Activated CD8-positive, alpha-beta memory T cell treated with anti-CD3 and anti-CD28 coated beads for 4 hours (primary cell): ENCODE results near the gene N4BP2L2.

ENCODE experiments used
- DNase-seq, 2 donors: peaks; one replicate each; pipeline ENCODE4 v3.0.0-alpha.2; 2020; ENCODE audit warnings: low read depth in 2 of 2

The N4BP2L2 gene

DNA sequence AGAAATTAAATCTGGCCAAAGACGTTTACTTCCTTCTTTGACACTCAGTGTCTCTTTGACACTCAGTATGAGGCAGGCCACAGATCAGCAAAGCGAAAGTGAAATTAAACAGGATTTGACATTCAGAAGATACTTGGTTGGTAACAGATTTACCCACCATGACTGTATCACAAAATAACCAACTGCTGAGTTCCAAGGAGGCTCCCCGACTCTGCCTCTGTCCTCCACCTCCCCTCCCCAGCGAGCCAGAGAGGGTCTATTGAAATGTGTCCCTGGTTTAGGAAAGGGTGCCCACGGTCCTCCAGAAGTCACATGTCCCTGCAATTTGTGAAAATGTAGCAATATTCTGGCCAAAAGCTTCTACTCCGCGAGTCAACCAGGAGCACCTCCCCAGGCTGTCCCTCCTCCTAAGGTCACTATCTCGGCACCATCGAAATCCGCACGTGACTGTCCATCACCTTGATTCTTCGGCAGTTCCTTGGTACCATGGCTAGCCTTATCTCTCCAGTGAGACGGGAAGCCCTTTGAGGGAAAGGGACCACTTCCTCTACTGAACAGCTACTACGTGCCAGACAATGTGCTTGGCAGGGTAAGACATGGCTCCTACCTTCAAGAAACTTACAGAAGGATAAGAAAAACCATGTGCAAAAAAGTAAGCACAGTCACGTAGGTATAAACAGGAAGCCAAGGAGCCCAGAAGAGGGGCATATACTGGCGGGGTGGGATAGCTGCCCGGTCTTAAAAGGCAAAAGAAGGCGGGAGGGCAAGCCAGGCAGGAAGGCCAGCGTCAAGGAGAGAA is 112.2 kb downstream of the N4BP2L2 start:
- DNase-seq = no peak

DNA sequence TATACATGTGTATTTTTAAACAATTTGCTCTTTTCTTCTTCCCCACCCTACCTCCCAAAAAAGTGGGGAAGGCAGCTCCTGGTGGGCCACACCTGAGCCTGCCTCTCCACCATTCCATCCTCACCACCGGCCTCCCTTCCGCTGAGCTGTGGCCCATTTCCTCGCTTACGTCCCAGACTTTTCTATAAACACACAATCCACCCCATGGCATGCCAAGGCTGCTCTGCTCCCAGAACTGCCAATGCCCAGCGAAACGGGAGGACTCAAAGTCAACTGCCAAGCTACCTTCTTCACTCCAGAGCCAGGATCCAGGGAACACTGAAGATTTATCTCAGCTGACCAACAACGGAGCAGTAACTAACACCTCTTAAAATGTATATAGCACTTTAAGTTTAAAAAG is 113.4 kb downstream of the N4BP2L2 start:
- DNase-seq = no peak

DNA sequence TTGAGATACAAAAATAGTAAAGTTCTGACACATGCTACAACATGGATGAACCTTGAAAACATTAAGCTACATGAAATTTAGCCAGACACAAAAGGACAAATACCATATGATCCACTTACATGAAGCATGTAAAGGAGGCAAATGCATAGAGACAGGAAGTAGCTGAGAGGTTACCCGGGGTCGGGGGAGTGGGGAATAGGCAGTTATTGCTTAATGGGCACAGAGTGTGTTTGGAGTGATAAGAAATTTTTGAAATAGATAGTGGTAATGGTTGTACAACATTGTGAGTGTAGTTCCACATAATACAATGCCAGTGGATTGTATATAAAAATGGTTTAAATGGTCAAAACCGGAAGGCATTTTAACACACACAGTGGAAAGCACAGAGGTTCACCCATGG is 115.0 kb downstream of the N4BP2L2 start:
- DNase-seq = no peak

DNA sequence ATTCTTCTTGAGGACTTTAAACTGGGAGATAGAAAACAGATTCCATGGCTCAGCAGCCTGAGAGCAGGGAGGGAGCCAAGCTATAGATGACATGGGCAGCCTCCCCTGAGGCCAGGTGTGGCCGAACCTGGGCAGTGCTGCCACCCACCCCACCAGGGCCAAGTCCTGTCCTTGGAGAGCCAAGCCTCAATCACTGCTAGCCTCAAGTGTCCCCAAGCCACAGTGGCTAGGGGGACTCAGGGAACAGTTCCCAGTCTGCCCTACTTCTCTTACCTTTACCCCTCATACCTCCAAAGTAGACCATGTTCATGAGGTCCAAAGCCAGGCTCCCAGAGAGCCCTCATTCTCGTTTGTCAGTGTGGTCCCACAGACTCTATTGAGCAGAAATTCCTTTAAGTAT is 118.7 kb downstream of the N4BP2L2 start:
- DNase-seq = no peak

DNA sequence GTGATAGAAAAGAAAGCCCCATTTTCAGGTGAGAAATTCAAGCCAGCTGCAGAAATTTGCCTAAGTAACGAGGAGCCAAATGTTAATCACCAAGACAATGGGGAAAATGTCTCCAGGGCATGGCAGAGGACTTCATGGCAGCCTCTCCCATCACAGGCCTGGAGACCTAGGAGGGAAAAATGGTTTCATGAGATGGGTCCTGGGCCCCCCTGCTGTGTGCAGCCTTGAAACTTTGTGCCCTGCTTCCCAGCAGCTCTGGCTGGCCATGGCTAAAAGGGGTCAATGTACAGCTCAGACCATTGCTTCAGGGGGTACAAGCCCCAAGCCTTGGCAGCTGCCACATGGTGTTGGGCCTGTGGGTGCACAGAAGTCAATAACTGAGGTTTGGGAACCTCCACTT is 120.6 kb downstream of the N4BP2L2 start:
- no peak for DNase-seq

DNA sequence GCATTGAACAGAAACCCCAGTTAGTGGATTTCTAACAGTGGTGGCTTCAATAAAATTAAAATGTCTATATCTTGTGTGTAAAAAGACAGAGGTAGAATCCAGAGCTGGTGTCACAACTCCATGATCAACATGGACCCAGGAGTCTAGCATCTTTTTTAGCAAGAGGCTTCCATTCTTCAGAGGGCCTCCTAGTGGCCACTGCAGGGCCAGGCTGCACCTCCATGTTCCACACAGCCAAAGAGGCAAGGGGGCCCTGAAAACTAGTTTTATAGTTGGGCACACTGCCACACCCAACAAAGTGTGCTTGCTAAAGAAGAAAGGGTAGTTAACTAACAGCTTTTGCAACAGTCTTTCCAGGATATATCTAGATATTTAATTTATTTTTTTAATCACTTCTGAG is 123.6 kb downstream of the N4BP2L2 start:
- no peak for DNase-seq

DNA sequence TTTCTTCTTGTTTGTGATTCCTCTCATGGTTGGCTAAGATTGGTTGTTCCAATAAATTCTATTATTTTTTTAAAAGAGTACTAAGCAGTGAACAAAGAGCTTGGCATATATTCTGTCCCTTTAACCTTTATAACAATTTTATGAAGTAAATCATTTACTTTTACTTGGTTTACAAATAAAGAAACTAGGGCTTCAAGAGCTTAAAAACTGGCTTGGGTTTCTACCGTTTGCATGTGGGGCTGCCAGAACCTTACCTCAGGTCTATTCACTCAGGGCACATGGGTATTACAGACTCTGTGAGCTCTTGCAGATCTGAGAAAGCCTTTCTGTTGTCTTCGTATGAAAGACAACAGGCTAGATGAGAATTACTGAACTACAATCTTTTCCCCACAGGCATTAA is 124.0 kb downstream of the N4BP2L2 start:
- no peak for DNase-seq

DNA sequence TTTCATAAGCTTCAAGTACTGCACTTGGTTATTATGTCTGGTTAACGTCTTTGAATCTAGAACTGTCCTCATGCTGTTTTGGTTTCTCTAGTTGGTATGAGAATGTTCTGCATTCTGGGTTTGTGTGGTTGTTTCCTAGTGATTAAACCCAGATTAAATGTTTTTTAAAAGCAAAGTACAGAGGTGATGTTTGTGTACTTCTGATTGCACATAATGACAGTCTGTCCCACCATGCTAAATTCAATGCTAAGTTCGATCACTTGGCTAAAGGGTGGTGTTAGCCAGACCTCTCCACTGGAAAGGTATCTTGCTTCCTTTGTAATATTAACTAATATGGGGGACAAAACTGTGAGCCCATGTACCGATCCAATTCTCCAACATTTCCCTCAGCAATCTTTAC is 125.3 kb downstream of the N4BP2L2 start:
- DNase-seq = no peak

DNA sequence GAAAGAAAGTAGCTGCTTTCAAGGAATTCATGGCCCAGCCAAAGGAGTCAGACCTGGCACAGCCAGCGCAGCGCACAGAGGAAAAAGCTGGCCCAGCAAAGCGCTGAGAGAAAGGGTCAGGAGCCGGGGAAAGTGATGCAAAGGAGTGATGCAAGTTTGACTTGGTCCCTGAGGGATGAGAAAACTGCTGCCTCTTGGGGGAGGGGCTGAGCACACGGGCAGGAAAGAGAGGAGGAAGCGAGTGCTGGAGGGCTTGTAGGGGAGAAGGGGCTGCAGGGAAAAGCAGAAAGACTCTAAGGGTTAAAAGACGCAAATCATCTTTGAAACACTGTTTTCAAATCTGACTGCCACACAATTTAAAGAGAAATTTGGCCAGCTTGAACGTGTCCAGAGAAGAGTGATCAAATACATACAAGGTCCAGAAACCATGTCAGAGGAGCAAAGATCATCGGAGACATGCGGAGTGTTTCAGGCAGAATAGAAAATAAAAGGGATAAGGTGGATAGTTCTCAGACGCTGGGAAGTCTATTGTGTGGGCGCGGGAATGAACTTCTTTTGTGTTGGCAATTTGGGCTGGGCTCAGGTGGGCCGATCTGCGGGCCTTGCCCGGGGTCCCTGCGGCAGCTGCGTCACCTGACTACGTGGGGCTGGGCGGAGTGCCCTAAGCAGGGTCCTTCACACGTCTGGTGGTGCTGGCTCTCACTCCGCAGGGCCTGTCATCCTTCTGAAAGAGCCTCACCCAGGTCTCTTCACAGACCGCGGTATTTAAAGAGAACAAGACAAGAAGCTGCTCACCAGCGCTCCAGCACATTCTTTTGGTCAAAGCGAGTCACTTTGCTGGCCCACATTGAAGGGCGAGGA is 128.8 kb downstream of the N4BP2L2 start:
- DNase-seq = no peak

DNA sequence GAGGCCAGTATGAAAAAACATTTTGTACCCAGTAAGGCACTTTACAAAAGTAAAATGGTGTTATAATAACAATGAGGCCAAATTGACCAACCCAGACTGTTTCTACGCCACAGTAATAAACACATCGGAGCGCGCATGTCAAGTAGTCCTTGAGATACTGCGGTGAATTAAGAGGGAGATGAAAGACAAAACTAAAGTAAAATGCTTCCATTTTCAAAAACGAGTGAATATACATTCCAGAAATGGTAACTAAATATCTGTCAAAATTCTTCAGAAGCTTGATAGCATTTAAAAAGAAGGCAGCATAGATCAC is 129.6 kb downstream of the N4BP2L2 start:
- DNase-seq = no peak

DNA sequence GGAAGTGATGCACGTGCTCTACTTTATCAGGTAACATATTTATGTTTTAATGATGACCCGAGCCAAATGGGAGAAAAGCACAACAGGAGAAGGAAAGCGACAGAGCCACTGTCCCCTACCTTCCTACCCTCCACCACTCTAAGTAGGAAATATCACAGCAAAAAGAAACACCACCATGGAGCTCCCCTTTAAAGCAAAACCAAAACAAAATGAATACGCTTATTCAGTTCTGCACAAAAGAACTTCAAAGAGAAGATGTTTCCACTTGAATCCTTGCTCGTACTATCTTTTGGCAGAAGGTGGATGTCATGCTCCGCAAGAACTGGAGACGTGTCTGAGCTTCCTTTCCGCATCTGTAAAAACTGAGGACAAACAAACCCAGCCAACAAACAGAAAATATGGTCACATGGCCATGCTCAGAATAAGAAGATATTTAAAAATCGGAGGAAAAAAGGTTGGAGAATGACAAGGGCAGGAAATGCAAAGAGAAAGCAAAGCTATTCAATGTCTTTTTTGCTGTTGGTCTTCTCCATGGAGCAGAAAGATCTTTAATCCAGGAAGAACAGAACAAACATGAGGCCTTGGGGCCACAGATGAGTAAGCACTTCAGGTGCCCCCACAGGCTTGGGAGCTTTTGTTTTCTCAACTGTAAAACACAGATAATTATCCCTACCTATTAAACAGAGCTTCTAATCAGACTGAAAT is 130.1 kb downstream of the N4BP2L2 start:
- no peak for DNase-seq

DNA sequence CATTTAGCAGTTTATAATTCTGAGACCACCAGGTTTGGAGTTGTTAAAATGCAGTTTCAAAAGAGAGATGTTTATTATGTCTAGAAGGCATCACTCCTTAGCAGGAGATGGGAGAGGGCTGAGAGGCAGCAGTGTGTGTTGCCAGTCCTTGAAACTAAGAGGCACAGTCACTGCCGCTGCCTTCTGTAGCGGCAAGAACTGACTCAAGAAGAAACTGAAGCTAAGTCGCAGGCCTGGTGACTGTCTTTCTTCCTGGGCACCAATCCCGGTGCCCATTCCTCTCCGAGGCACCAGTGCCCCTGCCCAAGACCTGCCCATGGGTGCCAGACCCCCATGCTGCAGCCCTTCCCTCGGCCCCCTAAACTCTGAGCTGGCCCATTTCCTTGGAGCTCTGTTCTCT is 130.7 kb downstream of the N4BP2L2 start:
- no peak for DNase-seq

DNA sequence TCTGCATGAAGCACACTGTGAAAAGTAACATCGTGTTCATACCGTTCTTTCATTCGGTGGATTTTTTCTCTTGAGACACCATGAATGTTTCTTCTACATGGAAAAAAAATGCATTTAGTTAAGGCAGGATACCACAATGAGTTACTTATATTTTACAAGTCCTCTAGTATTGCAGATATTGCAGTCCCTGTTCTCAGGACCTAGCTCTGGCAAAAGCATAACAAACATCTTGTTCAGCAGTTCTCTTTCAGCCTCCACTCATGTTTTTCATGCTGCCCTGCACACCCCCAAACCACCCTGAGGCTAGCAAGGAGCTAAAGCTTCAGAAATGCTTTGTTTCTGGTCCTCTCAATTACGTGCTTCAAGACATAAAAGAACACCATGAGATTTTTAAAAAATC is 135.5 kb downstream of the N4BP2L2 start:
- no peak for DNase-seq

DNA sequence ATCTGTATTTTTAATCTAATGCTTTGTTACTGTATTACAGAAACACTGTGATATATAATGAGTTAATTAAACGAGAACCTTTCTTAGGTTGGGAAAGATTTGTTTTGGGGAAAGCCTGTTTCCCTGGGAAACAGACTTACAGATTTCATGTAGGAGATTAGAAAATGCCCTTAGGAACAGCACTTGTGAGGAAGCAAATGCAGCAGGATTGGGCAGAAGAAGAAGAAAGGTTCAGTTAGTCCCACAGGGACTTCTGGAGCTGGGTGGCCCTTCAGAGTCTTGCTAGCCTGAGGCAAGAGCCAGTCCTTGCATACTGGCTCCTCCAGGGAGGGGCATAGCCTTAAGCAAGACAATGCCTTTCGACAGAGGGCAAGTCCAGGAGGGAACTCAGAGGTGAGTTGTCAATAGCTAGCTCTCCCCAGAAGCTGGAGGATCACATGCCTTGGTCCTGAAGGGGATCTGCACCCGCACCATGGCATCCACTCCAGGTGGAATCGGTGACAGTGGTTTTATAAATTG is 147.4 kb downstream of the N4BP2L2 start:
- no peak for DNase-seq

DNA sequence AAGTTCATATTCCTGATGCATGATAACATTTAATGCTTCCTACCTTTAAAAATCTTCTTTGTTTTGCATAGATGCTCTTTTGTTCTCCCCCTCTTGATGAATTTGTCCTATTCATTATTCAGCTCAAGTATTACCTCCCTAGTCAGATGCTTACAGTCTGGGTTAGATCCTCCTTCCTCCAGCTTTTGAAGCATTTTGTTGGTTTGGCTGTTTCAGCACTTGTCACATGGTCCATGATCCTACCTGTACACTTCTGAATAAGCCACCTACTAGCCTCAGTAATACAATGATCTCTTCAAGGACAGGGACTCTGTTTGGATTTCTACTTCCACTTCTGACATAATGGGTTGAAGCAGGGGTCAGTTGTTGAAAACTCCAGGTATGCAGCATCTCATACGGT is 148.1 kb downstream of the N4BP2L2 start:
- DNase-seq = no peak

DNA sequence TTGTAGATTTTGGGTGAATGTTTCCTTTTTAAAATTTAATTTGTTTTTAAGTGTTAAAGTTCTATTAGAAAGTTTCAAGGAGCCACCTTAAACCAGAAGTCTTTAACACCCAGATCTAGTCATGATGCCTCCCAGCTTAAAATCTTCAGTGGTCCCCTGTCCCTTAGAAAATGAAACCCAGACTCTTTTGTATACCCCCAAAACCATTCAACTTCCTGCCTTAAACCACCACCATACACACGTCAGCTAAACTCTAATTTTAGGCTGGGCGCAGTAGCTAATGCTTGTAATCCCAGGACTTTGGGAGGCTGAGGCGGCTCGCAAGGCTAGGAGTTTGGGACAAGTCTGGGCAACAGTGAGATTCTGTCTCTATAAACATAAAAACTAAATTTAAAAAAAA is 148.5 kb downstream of the N4BP2L2 start:
- DNase-seq = no peak

DNA sequence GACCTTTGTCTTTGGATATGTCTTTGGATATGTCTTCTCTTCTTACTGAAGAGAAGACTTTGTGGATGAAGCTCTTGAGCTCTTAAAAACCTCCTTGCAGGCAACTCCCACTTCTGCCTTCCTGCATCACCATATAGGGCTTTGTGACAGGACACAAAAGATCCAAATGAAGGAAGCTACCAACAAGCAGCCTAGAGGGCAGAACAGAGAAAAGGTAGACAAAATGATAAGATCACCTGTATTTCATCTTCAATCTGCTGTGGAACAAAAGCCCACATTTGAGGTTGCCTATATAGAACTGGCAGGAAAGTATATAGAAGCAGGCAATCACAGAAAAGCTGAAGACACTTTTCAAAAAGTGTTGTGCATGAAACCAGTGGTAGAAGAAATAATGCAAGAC is 153.2 kb downstream of the N4BP2L2 start:
- DNase-seq = no peak

DNA sequence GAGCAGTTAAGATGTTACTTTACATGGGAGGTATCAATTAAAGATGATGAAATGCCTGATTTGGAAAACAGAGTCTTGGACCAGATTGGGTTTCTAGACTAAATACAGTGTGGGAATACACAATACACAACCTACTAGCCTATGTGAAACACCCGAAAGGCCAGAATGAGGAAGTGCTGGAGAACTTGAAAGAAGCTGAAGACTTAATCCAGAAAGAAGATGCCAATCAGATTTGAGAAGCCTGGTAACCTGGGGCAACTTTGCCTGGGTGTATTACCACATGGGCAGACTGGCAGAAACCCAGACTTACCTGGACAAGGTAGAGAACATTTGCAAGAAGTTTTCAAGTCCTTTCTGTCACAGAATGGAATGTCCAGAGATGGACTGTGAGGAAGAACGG is 153.9 kb downstream of the N4BP2L2 start:
- no peak for DNase-seq

DNA sequence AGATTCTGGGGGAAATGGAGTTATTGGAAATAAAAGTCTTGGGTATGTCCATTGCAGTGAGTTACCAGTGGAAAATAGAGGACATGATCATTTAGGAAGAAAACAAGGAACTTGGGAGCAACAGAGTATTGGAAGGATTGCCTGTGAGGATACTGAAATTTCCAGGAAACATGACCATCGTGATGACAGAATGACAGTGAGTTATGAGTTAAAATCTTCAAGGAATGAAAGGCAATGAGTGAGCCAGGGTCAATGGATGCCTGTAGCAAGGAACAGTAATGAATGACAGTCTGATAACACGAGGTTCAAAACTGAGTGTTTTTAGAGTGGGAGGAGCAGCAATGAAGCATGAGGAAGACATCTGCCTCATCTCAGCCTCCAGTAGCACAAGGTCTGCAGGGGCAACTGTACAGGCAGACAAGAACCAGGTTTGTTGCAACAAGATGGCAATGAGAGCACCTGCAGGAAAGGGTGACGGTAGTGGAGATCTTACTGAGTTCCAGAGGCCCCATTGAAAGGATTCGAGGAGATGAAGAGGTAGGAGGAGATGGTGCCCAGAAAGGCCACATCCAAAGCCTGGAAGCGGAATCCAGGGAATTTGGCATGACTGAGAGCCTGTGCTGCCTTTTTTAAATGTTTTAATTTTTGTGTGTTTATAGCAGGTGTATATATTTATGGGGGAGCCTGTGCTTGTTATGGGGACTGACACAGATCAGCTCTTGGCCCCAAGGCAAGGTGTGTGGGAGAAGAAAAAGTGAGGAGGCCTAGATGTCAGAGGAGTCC is 154.6 kb downstream of the N4BP2L2 start:
- DNase-seq = no peak
